ENCODE results near the gene KCTD10. TPM values are rescaled to one million over a fixed set of nuclear protein-coding genes. Genes with fewer than 3 reads are reported as not detected.

The KCTD10 gene
- total RNA-seq, result 47.8 and 48.2 TPM in 2 replicates

GRCh38 chr12:109477185-109477962 is at the start of gene KCTD10, which contains the start of gene UBE3B:
Gene KCTD10, minus strand, starts transcription at chr12:109477300. Its CDS starts 38 bp downstream, at chr12:109477262.
Gene UBE3B, plus strand, starts transcription at chr12:109477634. Its CDS starts 5,918 bp downstream, at chr12:109483552.

Other genes with a start within 250 kb of the KCTD10 start
- not detected in 2 replicates for gene FOXN4, start 168.0 kb downstream of the KCTD10 start, total RNA-seq
- not detected in 2 replicates for gene MYO1H, start 129.4 kb downstream of the KCTD10 start, total RNA-seq
- gene UBE3B, start 334 bp upstream of the KCTD10 start, total RNA-seq, result 25.8 and 45.4 TPM in 2 replicates
- 28.0 and 42.4 TPM in 2 replicates for gene MMAB, start 96.2 kb upstream of the KCTD10 start, total RNA-seq
- gene MVK, start 96.5 kb upstream of the KCTD10 start, total RNA-seq, result 18.0 and 29.6 TPM in 2 replicates
- 0.12 and 0.64 TPM in 2 replicates for gene FAM222A, start 236.5 kb upstream of the KCTD10 start, total RNA-seq